H1 (cell line): ENCODE measurements around the gene DOCK3. TPM values are rescaled to one million over a fixed set of nuclear protein-coding genes. Genes with fewer than 3 reads are reported as not detected.

ENCODE experiments used
- CBX8 ChIP-seq: fragments of 300-800, 300-1000 bp; sonication (generic); IDR thresholded peaks from 2 replicates; pipeline ENCODE4 v1.7.1; 2016; ENCODE audit warnings: low read depth, low read length, borderline replicate concordance
- CHD1 ChIP-seq: IDR thresholded peaks from 2 replicates; pipeline ENCODE4 v1.6.1; 2012; ENCODE audit warnings: low read depth, low read length, improper control_type of control experiment
- CHD2 ChIP-seq: IDR thresholded peaks from 2 replicates; pipeline ENCODE4 v1.6.1; 2012; ENCODE audit warnings: low read length, improper control_type of control experiment
- EP300 ChIP-seq, 2 experiments: IDR thresholded peaks; 1 replicate in 1 of 2; 2 replicates in 1 of 2; pipeline ENCODE4 v1.6.1; 2011 to 2012; ENCODE audit warnings: low read depth in 2 of 2, low read length in 2 of 2, mild to moderate bottlenecking in 2 of 2, borderline replicate concordance in 1 of 2, inconsistent platforms in 1 of 2, moderate library complexity in 1 of 2
- GABPA ChIP-seq: IDR thresholded peaks from 2 replicates; pipeline ENCODE4 v1.6.1; 2011; ENCODE audit warnings: mild to moderate bottlenecking, low read length, moderate library complexity, borderline replicate concordance; ENCODE audit not compliant: insufficient read depth
- HDAC2 ChIP-seq, 2 experiments: fragments of 300-600 bp in 1 of 2; sonication (generic) in 1 of 2; IDR thresholded peaks; 2 replicates each; pipeline ENCODE4 v1.6.1; 2011 to 2012; ENCODE audit warnings: low read depth in 2 of 2, low read length in 2 of 2, mild to moderate bottlenecking in 2 of 2, moderate library complexity in 2 of 2, borderline replicate concordance in 1 of 2, inconsistent platforms in 1 of 2
- JUND ChIP-seq: IDR thresholded peaks from 2 replicates; pipeline ENCODE4 v1.6.1; 2011; ENCODE audit warnings: mild to moderate bottlenecking, improper control_type of control experiment, low read length
- PHF8 ChIP-seq: fragments of 200-600 bp; sonication (generic); conservative IDR thresholded peaks from 2 replicates; pipeline ENCODE4 v1.7.1; 2012; ENCODE audit warnings: low read depth, mild to moderate bottlenecking, inconsistent platforms, low read length, moderate library complexity
- POLR2AphosphoS5 ChIP-seq: IDR thresholded peaks from 2 replicates; pipeline ENCODE4 v1.6.1; 2011; ENCODE audit warnings: low read depth, low read length
- RAD21 ChIP-seq, 2 experiments: IDR thresholded peaks in 1 of 2; conservative IDR thresholded peaks in 1 of 2; 2 replicates each; pipeline ENCODE4 v1.6.1; 2011; ENCODE audit warnings: low read depth in 2 of 2, low read length in 2 of 2, improper control_type of control experiment in 1 of 2, inconsistent platforms in 1 of 2, mild to moderate bottlenecking in 1 of 2, moderate library complexity in 1 of 2
- RFX5 ChIP-seq: IDR thresholded peaks from 2 replicates; pipeline ENCODE4 v1.6.1; 2011; ENCODE audit warnings: low read depth, low read length, improper control_type of control experiment, borderline replicate concordance
- RNF2 ChIP-seq: fragments of 200-900, 300-1000 bp; sonication (generic); IDR thresholded peaks from 2 replicates; pipeline ENCODE4 v1.7.1; 2016; ENCODE audit warnings: borderline replicate concordance, low read depth, mild to moderate bottlenecking, antibody characterized with exemption, low read length; ENCODE audit not compliant: poor library complexity, severe bottlenecking; ENCODE audit errors: missing control alignments
- SIN3A ChIP-seq, 2 experiments: IDR thresholded peaks in 1 of 2; conservative IDR thresholded peaks in 1 of 2; 2 replicates each; pipeline ENCODE4 v1.6.1; 2011 to 2012; ENCODE audit warnings: low read length in 2 of 2, improper control_type of control experiment in 1 of 2, low read depth in 1 of 2, mild to moderate bottlenecking in 1 of 2
- SP2 ChIP-seq: IDR thresholded peaks from 2 replicates; pipeline ENCODE4 v1.6.1; 2012; ENCODE audit warnings: mild to moderate bottlenecking, low read length, inconsistent platforms
- SP4 ChIP-seq: IDR thresholded peaks from 2 replicates; pipeline ENCODE4 v1.6.1; 2012; ENCODE audit warnings: low read length, inconsistent platforms
- SRF ChIP-seq: IDR thresholded peaks from 2 replicates; pipeline ENCODE4 v1.6.1; 2011; ENCODE audit warnings: mild to moderate bottlenecking, low read depth, low read length, moderate library complexity
- SUZ12 ChIP-seq: fragments of 200-600 bp; sonication (generic); IDR thresholded peaks from 2 replicates; pipeline ENCODE4 v1.6.1; 2012; ENCODE audit warnings: mild to moderate bottlenecking, inconsistent platforms, low read length, moderate library complexity, mixed read lengths
- polyA plus RNA-seq, 7 experiments: library from polyadenylated mRNA; depleted of rRNA in 3 of 7; stranded (reverse) in 5 of 7; unstranded in 2 of 7; fragments of >200 nt in 5 of 7; fragments of 200-250 nt in 2 of 7; gene quantifications; 1 replicate in 5 of 7; 2 replicates in 1 of 7; 4 replicates in 1 of 7; pipeline versions ENCODE4 v1.2.1 to v1.2.3, GENCODE V29; 2011 to 2013; ENCODE audit warnings: missing spikeins in 2 of 7, mixed read lengths in 2 of 7
- total RNA-seq: library from RNA; stranded (reverse); fragmentation: NEBNext Ultra II Directional; extraction: Animal tissue kit (Norgen Biotek cat#: 25700); gene quantifications from 2 replicates; pipeline ENCODE4 v1.2.1, GENCODE V29; 2021
- TF ChIP-seq, protein P1 (sequence below): IDR thresholded peaks from 2 replicates; pipeline ENCODE4 v1.6.1; 2012; ENCODE audit warnings: low read length, inconsistent platforms
- TF ChIP-seq, protein P2 (sequence below): IDR thresholded peaks from 2 replicates; pipeline ENCODE4 v1.6.1; 2012; ENCODE audit warnings: inconsistent platforms

Gene DOCK3
- total and polyA plus RNA-seq, 2 of the 8 experiments (the other 6 are each of a cell fraction or from before 2014, with no cell fraction given), result 2.7 to 5.0 TPM

DNA sequence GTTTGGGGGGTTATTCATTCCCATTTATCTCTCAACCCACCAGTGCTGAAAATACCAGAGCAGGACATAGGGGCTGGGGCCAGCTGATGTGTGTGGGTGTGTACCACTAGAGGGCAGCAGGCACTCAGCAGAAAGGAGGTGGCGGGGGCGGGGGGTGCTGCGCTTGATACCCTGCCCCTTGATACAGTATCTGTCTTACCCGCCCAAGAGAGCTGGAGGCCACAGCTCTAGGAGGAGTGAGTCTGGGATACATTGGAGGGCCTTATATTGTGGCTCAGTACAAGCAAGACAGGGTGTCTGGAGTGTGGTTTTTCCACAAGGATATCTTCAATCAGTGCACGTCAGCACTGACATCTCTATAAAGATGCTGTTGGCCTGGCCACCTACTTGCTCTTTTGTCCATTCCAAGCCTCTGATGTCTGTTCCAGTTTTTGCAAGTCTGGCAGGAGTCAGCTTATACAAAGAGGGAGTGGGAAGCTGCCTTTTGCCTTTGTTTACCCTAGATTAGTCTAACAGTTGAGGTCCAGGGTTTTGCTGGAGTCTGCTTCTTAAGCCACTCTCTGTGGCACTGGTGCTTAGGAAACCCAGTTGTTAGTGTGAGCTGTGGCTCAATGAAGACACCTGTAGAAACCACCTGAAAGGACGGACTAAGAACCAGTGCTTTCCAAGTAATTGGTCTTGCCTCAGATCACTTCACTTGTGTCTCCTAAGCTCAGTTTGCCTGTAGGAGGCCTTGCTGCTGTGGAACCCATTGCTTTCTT lies 714.9 kb downstream of the DOCK3 start (continued):
- TF ChIP-seq EP300 (IDR thresholded peaks at IDR 0.05; ENCODE audit: borderline replicate concordance in 1 of 2, low read depth in 2 of 2, low read length in 2 of 2) (no peak), CBX8 (no peak), HDAC2 (IDR thresholded peaks at IDR 0.05; ENCODE audit: borderline replicate concordance in 1 of 2, low read depth in 2 of 2, low read length in 2 of 2) (no peak), GABPA (no peak), PHF8 (no peak), JUND (no peak), RFX5 (no peak), SP2 (no peak), POLR2AphosphoS5 (peak; percentile 34; the same call in 1 of the 2 replicates), SIN3A (conservative IDR thresholded peaks at IDR 0.05 in 1 of 2, IDR thresholded peaks at IDR 0.05 in 1 of 2; ENCODE audit: low read depth in 1 of 2, low read length in 2 of 2) (0 out of 4 replicates have a peak, but pooled peaks of 1 of the 2 experiments have one; percentile 47), CHD1 (no peak), RAD21 (IDR thresholded peaks at IDR 0.05 in 1 of 2, conservative IDR thresholded peaks at IDR 0.05 in 1 of 2; ENCODE audit: low read depth in 2 of 2, low read length in 2 of 2) (peak; percentile 63 to 72), RNF2 (no peak), SUZ12 (no peak), SRF (no peak), CHD2 (no peak), SP4 (no peak)
- TF ChIP-seq, protein P1, sequence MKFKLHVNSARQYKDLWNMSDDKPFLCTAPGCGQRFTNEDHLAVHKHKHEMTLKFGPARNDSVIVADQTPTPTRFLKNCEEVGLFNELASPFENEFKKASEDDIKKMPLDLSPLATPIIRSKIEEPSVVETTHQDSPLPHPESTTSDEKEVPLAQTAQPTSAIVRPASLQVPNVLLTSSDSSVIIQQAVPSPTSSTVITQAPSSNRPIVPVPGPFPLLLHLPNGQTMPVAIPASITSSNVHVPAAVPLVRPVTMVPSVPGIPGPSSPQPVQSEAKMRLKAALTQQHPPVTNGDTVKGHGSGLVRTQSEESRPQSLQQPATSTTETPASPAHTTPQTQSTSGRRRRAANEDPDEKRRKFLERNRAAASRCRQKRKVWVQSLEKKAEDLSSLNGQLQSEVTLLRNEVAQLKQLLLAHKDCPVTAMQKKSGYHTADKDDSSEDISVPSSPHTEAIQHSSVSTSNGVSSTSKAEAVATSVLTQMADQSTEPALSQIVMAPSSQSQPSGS, result no peak; the same call in 1 of the 2 replicates
- TF ChIP-seq, protein P2, sequence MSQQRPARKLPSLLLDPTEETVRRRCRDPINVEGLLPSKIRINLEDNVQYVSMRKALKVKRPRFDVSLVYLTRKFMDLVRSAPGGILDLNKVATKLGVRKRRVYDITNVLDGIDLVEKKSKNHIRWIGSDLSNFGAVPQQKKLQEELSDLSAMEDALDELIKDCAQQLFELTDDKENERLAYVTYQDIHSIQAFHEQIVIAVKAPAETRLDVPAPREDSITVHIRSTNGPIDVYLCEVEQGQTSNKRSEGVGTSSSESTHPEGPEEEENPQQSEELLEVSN, result no peak
